Right forelimb (tissue), 1 donor: ENCODE measurements around the gene PLXNC1.

ENCODE experiments used
- DNase-seq: peaks from one replicate; pipeline ENCODE4 v3.0.0-alpha.2; 2018

The PLXNC1 gene

DNA sequence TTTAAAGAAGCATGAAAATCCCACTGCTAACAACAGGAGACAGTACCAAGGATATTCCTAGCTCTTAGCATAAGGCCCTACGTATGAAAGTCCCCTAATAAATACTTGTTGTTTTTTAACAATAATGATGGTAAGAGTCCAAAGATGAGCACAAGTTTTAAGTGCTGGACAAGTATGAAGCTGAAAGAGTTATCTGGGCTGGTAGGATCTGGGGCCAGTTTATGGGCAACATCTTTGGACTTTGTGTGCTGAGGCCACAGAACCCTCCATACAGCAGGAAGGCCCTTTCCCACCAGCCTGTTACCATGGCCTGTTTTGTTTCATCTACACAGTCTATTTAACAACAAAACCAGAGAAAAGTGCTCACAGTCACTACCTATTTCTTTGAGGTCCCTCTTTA, 12.5 kb upstream of the PLXNC1 start:
- no peak for DNase-seq

GRCh38 chr12:94139816-94140215, 8.6 kb upstream of the PLXNC1 start:
- DNase-seq, result no peak

DNA sequence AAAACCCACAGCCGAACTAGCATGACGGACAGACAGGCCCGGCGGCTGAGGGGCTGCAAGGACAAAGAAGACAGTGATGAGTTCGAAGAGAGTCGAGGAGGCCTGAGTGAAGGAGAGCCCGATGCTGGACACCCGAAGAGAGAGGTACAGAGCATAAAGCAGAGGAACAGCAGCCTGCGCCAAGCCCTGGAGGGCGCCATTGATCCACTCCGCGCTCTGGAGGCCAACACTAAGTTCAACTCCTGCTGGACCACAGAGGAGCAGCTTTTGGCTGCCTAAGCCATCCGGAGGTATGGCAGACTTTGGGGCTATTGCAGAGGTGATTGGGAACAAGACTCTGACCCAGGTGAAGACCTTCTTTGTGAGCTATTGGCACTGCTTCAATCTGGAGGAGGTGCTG, 7.8 kb upstream of the PLXNC1 start:
- no peak for DNase-seq

- no peak for DNase-seq
These were observed 7.2 kb upstream of the PLXNC1 start for GRCh38 chr12:94141004-94141764.

- DNase-seq, result no peak
These were observed 6.5 kb upstream of the PLXNC1 start for GRCh38 chr12:94141892-94142291.

DNA sequence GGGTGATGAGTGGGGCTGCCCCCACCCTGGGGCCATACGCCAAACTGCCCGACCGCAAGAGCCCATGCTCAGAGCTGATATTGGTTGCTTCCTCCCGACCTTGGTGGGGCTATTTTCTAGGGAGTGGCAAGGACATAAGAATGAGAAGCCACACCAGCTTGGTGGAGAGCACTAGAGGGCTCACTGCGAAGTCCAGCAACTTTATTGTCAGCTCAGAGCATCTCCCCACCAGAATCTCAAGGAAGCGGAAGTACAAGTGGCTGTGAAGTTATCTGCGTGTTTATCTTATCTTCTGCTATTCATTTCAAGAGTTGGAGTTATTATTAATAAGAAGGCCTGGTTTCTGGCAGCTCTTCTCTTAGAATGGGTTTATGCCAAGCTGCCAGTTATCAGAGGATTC, 4.9 kb upstream of the PLXNC1 start:
- no peak for DNase-seq

GRCh38 chr12:94143951-94144350, 4.4 kb upstream of the PLXNC1 start:
- DNase-seq, result no peak

- DNase-seq, result no peak
These were observed 3.6 kb upstream of the PLXNC1 start for GRCh38 chr12:94144781-94145180.

DNA sequence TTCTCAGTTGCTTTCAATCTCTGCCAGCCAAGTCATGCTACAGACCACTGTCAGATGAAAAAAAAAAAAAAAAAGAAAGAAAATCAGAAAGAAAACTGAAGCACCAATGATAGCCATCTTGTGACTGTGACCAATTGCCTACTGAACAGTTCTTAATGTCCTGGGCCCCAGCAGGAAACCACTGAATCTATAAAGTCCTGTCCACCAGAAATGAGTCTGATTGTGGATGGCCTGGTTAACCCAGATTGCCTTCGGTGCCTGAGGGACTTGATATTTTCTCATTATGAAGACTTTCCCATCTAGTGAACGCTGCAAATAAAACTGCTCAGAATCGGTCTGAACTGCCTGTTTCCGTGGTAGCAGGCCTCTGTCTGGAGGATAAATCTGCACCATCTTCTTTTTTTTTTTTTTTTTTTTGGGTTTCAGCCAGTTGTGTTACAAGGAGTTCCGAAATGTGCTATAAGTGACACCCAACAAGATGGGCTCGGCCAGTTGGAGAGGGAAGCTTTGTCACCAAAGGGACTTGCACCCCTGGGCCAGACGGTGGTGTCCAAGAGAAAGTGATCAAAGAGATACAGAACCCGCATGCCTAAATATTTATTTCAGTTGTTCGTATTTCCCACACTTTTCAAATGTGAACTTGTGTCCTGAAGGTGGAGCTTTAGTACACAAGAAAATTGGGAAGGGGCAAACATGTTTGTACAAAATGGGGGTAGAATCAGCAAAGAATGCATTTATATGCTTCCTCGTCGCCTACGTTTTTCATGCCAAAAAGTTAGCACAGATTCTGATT, 3.0 kb upstream of the PLXNC1 start:
- peak; percentile 62 for DNase-seq

DNA sequence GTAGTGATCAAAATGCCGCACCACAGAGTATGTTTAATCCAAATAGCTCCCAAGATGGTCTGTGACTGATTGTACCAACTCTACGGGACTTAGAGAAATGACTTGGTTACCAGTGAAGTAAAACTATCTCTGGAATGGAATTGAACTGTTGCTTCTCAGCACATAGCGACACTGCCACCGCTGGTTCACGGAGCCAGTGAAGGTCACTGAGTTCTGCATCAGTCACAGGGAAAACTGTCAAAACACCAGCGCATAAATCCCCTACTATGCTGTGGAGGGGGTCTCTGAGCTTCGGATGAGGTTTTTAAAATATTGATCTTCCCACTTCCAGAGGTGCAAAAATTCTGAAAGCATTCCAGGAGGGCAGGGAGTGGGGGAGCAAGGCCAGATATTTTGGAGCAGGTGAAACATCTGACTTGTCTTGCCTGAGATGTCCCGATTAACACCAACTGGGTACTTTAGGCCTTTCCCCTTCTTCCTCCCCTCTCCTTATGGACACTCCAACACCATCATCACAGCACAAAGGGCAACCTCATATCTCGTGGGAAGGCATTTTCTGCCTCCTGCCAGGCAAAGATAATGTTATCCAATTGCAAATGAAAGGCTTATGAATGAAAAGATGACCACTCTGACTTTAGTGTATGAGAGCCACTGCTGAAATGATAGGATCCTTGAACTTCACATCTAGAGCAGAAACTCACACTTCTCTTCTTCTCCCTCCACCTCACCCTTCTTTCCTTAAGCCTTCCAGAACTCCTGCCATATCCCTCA, 2.0 kb upstream of the PLXNC1 start:
- DNase-seq, result no peak

DNA sequence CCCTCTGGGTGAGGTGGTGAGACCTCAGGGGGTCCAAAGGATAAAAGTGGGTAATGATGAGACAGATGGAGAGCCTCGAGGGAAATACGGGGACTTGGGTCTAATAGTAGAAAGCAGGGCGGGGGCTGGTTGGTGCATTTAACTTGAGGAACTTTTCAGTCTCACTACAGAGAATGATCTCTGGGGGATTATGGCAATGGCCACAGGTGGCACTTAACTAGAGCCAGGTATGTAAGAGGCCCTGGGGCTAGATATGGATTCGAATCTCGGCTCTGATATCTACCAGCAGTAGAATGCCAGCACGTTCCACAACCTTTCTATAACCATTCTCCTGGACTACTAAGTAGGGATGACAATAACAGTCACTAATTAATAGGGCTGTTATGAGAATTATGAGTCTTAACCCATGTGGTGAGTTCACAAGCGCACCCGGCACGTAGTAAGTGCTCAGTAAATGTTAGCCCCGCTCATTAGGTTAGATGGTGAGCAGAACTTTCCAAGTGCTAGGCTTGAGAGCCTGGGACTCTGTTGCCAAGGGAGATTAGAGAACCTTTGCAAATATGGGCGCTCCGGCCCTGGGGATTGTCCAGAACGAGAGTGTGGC, 888 bp upstream of the PLXNC1 start:
- DNase-seq, result no peak

DNA sequence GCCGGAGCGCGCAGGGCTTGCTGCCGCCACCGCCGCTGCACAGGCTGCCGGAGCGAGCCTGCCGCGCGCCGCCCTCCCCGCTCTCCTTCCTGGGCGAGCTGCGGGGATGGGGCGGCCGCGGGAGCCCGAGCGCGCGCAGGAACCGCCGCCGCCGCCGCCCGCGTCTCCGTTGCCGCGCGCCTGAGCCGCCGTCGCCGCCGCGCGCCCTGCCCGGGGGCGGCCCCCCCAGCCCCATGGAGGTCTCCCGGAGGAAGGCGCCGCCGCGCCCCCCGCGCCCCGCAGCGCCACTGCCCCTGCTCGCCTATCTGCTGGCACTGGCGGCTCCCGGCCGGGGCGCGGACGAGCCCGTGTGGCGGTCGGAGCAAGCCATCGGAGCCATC, 352 bp downstream of the PLXNC1 start:
- no peak for DNase-seq

DNA sequence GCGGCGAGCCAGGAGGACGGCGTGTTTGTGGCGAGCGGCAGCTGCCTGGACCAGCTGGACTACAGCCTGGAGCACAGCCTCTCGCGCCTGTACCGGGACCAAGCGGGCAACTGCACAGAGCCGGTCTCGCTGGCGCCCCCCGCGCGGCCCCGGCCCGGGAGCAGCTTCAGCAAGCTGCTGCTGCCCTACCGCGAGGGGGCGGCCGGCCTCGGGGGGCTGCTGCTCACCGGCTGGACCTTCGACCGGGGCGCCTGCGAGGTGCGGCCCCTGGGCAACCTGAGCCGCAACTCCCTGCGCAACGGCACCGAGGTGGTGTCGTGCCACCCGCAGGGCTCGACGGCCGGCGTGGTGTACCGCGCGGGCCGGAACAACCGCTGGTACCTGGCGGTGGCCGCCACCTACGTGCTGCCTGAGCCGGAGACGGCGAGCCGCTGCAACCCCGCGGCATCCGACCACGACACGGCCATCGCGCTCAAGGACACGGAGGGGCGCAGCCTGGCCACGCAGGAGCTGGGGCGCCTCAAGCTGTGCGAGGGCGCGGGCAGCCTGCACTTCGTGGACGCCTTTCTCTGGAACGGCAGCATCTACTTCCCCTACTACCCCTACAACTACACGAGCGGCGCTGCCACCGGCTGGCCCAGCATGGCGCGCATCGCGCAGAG, 873 bp downstream of the PLXNC1 start:
- DNase-seq, result peak; percentile 65

DNA sequence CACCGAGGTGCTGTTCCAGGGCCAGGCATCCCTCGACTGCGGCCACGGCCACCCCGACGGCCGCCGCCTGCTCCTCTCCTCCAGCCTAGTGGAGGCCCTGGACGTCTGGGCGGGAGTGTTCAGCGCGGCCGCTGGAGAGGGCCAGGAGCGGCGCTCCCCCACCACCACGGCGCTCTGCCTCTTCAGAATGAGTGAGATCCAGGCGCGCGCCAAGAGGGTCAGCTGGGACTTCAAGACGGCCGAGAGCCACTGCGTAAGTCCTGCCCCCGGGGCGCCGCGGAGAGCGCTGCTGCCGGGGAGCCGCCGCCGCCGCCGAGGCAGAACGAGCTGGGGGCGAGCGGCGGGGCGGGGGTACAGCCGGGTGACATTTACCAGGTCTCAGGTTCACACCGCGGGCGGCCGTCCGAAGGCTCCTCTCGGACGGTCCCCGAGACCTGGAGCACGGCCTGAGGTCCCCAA, 1.4 kb downstream of the PLXNC1 start:
- peak; percentile 72 for DNase-seq

DNA sequence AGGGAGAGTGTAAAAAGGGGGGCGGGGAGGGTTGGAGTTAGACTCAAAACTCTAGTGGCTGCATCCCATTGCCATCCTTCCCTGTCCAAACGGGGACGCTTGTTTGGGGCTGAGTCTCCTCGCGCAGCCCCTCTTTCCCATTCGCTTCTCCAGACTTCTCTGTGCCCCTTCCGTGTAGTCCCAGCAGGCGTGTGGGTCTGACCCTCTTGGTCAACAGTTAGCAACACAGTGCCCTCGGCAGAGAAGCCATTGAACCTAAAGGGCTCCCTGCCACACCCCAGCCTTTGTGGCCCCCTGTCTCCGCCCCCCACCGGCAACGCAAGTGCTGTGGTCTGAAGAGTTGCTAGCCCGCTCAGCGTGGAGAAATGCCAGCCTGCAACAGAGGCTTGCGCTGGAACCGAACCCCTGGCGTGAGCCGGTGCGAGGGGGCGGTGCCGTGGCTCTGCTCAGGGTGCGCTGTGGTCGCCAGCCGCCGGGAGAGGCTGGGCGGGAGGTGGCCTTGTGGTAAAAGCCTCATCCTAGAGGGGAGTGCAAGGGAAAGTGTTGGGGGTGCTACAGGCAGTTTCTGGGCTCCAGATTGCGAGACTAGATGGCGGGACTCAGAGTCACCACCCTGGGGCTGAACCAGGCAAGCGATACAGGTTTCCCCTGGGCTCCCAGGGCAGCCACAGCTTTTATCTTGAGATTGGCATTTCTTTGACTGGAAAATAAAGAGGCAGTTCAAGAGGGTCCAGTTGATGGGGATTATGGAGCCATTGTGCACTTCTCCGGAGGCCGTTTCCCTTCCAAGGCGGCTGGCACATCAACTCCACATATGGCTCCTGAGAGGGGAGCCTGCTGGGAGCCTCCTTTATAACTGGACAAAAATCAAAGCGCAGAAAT, 2.1 kb downstream of the PLXNC1 start:
- peak; percentile 54 for DNase-seq

DNA sequence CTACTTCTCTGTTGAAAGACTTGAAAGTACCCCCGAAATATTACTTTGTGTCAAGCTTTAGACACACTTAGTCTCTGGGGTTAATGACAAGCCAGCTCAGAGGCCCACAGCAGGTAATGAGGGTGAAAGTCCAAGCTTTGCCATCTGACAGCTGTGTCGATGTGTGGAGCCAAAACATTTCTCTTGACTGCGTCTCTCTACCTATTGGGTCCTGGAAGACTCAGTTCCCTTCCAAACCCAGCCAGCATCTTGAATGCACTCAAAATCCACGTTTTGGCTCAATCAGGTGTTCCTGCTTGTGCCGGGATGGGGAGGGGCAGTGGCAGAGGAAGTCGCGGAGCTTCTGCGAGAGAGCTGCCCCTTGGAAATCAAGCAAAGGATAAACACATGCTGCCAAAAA, 3.2 kb downstream of the PLXNC1 start:
- DNase-seq, result no peak

GRCh38 chr12:94152292-94153078, 4.1 kb downstream of the PLXNC1 start:
- no peak for DNase-seq

- no peak for DNase-seq
These were observed 8.8 kb downstream of the PLXNC1 start for GRCh38 chr12:94157181-94157580.

GRCh38 chr12:94157981-94158411, 9.6 kb downstream of the PLXNC1 start:
- no peak for DNase-seq

DNA sequence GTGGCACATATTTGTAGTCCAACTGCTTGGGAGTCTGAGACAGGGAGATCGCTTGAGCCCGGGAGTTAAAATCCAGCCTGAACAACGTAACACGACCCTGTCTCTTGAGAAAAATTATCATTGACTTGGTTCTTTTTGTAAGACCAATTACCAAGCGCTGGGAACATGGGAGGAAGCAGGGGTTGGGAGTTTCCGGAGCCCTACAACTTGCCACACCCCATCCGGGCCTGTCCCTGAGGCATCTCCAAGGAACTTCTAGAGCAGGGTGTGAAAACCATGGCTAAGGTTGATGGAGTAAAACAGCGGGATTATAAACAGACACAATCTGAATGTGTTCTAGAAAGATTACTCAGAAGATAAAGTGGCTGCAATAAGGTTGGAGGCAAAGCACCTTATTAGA, 10.3 kb downstream of the PLXNC1 start:
- no peak for DNase-seq

DNA sequence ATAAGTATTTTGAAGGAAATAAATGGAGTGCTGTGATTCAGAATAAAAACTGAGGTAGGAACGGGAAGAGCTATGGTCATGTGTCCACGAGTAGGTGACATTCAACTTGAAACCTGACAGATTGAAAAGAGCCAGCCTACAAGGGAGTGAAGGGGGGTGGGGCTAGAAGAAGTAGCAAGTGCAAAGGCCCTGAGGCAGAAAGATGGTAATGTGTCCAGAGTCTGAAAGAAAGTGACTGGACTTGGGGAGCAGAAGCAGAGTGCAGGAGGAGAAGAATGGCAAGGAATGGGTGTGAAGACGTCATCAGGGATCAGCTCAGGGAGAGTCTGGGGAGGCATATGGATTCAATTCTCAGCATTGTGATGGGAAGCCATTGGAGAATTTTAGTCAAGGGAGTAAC, 13.7 kb downstream of the PLXNC1 start:
- DNase-seq, result no peak
